Calu3 (cell line): ENCODE data around the gene NISCH. TPM values are rescaled to one million over a fixed set of nuclear protein-coding genes. Genes with fewer than 3 reads are reported as not detected.

Experiments used
- Bru-seq: library from RNA; stranded (reverse); fragments of 400-500 nt; gene quantifications from one replicate; lab custom pipeline; 2021; lab: Mats Ljungman, UMichigan
- BruChase-seq, 2 experiments: library from RNA; stranded (reverse); fragments of 400-500 nt; gene quantifications; one replicate each; lab custom pipeline; 2021; lab: Mats Ljungman, UMichigan
- BruUV-seq: library from RNA; stranded (reverse); fragments of 400-500 nt; replicated peaks from 2 replicates; lab custom pipeline; 2021; lab: Mats Ljungman, UMichigan
- CTCF ChIA-PET: fragments of 300-600 bp; sonication (Branson Sonifier 250); formaldehyde crosslinking; loops from one replicate; lab custom pipeline; 2022; ENCODE audit warnings: antibody characterized with exemption; lab: Charles Lee
- DNase-seq: peaks from one replicate; pipeline ENCODE4 v3.0.0; 2022
- H3K27ac Mint-ChIP-seq: one replicate; pipeline ENCODE4 v1.8.0; 2022; ENCODE audit warnings: mixed read lengths; ENCODE audit not compliant: unreplicated experiment
- H3K27me3 Mint-ChIP-seq: one replicate; pipeline ENCODE4 v1.8.0; 2022; ENCODE audit warnings: mixed read lengths; ENCODE audit not compliant: unreplicated experiment
- H3K36me3 Mint-ChIP-seq: one replicate; pipeline ENCODE4 v1.8.0; 2022; ENCODE audit warnings: mild to moderate bottlenecking, moderate library complexity, mixed read lengths; ENCODE audit not compliant: insufficient read depth, unreplicated experiment
- H3K4me1 Mint-ChIP-seq: one replicate; pipeline ENCODE4 v1.8.0; 2022; ENCODE audit warnings: mild to moderate bottlenecking, low read depth, mixed read lengths; ENCODE audit not compliant: unreplicated experiment
- H3K4me3 Mint-ChIP-seq: one replicate; pipeline ENCODE4 v1.8.0; 2022; ENCODE audit warnings: mild to moderate bottlenecking, low read depth, moderate library complexity, mixed read lengths; ENCODE audit not compliant: unreplicated experiment
- H3K9me3 Mint-ChIP-seq: one replicate; pipeline ENCODE4 v1.8.0; 2022; ENCODE audit warnings: low read depth, mixed read lengths; ENCODE audit not compliant: unreplicated experiment
- CTCF ChIP-seq: fragments of 200-600 bp; IDR thresholded peaks from one replicate; pipeline ENCODE4 v1.8.0; 2022; ENCODE audit warnings: antibody characterized with exemption; ENCODE audit not compliant: unreplicated experiment
- intact Hi-C: fragments of 100-400 bp; cut with micrococcal nuclease; formaldehyde crosslinking; loops from one replicate; pipeline ENCODE4 v1.10.0; 2022; ENCODE audit not compliant: unreplicated experiment
- long read RNA-seq: library from polyadenylated mRNA; stranded (forward); transcript quantifications from one replicate; pipeline ENCODE4 v2.0.0, GENCODE V29; 2022
- total RNA-seq: library from RNA; stranded (reverse); gene quantifications from 2 replicates; pipeline ENCODE4 v1.2.3, GENCODE V29; 2022

The NISCH gene
- total RNA-seq (58.6 and 67.4 TPM in 2 replicates), Bru-seq, nascent RNA (percentile 60 among the genes with signal in this experiment), BruChase-seq, experiment 1, labeled RNA remaining after a 6-hour chase (percentile 77 among the genes with signal in this experiment), BruChase-seq, experiment 2, labeled RNA remaining after a 2-hour chase (percentile 78 among the genes with signal in this experiment)
- long read RNA-seq, full-length matches to known transcripts, result 8 of 24 reads
- long read RNA-seq, partial matches to known transcripts, result 9 of 24 reads
- long read RNA-seq, other reads (novel, unspliced or antisense), result 7 of 24 reads

GRCh38 chr3:52455283-52456168, at the start of gene NISCH:
Gene NISCH (plus strand): TSS chr3:52455604. CDS start chr3:52455642, 38 bp downstream.
- TF ChIP-seq CTCF, result no peak
- CTCF ChIA-PET, result no interaction called here
- Mint-ChIP-seq H3K9me3 (no peaks in the 10 kb centered on the region), H3K4me3 (peak within 1 kb of the TSS; percentile 89), H3K36me3 (peaks cover 33% of the 10 kb centered on the region), H3K4me1 (peaks cover 39% of the 10 kb centered on the region), H3K27ac (peak within 1 kb of the TSS; percentile 83), H3K27me3 (no peaks in the 10 kb centered on the region)
- no TSS peak for BruUV-seq
- peak; percentile 94 for DNase-seq
- intact Hi-C loops, result no loop called here

- no peak overlapping the region for H3K27ac Mint-ChIP-seq
- intact Hi-C loops, result no loop called here
- peaks cover 15% of the 10 kb centered on the region for H3K4me1 Mint-ChIP-seq
- H3K36me3 Mint-ChIP-seq, result peaks cover 64% of the 10 kb centered on the region
- no peak for TF ChIP-seq CTCF
- H3K27me3 Mint-ChIP-seq, result no peaks in the 10 kb centered on the region
- DNase-seq, result no peak
- BruUV-seq, result no TSS peak
- no peak overlapping the region for H3K4me3 Mint-ChIP-seq
- no peaks in the 10 kb centered on the region for H3K9me3 Mint-ChIP-seq
- CTCF ChIA-PET, result no interaction called here
These were observed 49.2 kb upstream of the NISCH start for GRCh38 chr3:52406231-52406661.

- Mint-ChIP-seq H3K4me3 (no peak overlapping the region), H3K9me3 (no peaks in the 10 kb centered on the region), H3K27me3 (no peaks in the 10 kb centered on the region), H3K4me1 (peaks cover 22% of the 10 kb centered on the region), H3K27ac (no peak overlapping the region), H3K36me3 (peaks cover 67% of the 10 kb centered on the region)
- BruUV-seq, result no TSS peak
- intact Hi-C loops, result no loop called here
- no peak for TF ChIP-seq CTCF
- CTCF ChIA-PET, result no interaction called here
- no peak for DNase-seq
These were observed 48.5 kb upstream of the NISCH start for GRCh38 chr3:52406791-52407510.

GRCh38 chr3:52407779-52408178, 47.6 kb upstream of the NISCH start:
- no peak for DNase-seq
- H3K9me3 Mint-ChIP-seq, result no peaks in the 10 kb centered on the region
- H3K4me3 Mint-ChIP-seq, result no peak overlapping the region
- no peaks in the 10 kb centered on the region for H3K27me3 Mint-ChIP-seq
- H3K36me3 Mint-ChIP-seq, result peaks cover 59% of the 10 kb centered on the region
- no peak for TF ChIP-seq CTCF
- H3K27ac Mint-ChIP-seq, result no peak overlapping the region
- intact Hi-C loops, result no loop called here
- peaks cover 28% of the 10 kb centered on the region for H3K4me1 Mint-ChIP-seq
- no TSS peak for BruUV-seq
- CTCF ChIA-PET, result no interaction called here
